GM12878 (cell line): ENCODE measurements around the gene PSME3IP1.

Experiments used
- ATF2 ChIP-seq: IDR thresholded peaks from 2 replicates; pipeline ENCODE4 v1.6.1; 2012; ENCODE audit warnings: low read length, inconsistent platforms
- CHD2 ChIP-seq: IDR thresholded peaks from 2 replicates; pipeline ENCODE4 v1.6.1; 2011; ENCODE audit warnings: low read depth, low read length, improper control_type of control experiment, borderline replicate concordance
- EGR1 ChIP-seq, 2 experiments: IDR thresholded peaks; 1 replicate in 1 of 2; 2 replicates in 1 of 2; pipeline ENCODE4 v1.6.1; 2011 to 2012; ENCODE audit warnings: low read depth in 2 of 2, low read length in 2 of 2, borderline replicate concordance in 1 of 2, mild to moderate bottlenecking in 1 of 2, moderate library complexity in 1 of 2
- FOXK2 ChIP-seq: fragments of 450-650 bp; IDR thresholded peaks from 2 replicates; pipeline ENCODE4 v1.6.1; 2017; ENCODE audit warnings: mild to moderate bottlenecking, moderate library complexity
- GABPA ChIP-seq: IDR thresholded peaks from 2 replicates; pipeline ENCODE4 v1.6.1; 2014; ENCODE audit warnings: antibody characterized with exemption, low read depth, mild to moderate bottlenecking, inconsistent platforms
- HCFC1 ChIP-seq: fragments of 150-350 bp; IDR thresholded peaks from 2 replicates; pipeline ENCODE4 v1.6.1; 2014; ENCODE audit warnings: low read length
- MXI1 ChIP-seq: fragments of 150-350 bp; IDR thresholded peaks from 2 replicates; pipeline ENCODE4 v1.6.1; 2011; ENCODE audit warnings: low read depth, mild to moderate bottlenecking, inconsistent platforms, low read length, improper control_type of control experiment
- POLR2A ChIP-seq: IDR thresholded peaks from 2 replicates; pipeline ENCODE4 v1.6.1; 2011; ENCODE audit warnings: low read depth, mild to moderate bottlenecking, low read length
- RELA ChIP-seq: fragments of 450-650 bp; IDR thresholded peaks from 2 replicates; pipeline ENCODE4 v1.8.0; 2014; ENCODE audit warnings: borderline replicate concordance; ENCODE audit not compliant: partially characterized antibody
- REST ChIP-seq: IDR thresholded peaks from 2 replicates; pipeline ENCODE4 v1.6.1; 2012; ENCODE audit warnings: mild to moderate bottlenecking, low read depth, low read length
- USF2 ChIP-seq: IDR thresholded peaks from 2 replicates; pipeline ENCODE4 v1.6.1; 2011; ENCODE audit warnings: low read depth, low read length, improper control_type of control experiment, borderline replicate concordance
- YY1 ChIP-seq: IDR thresholded peaks from 2 replicates; pipeline ENCODE4 v1.6.1; 2011; ENCODE audit warnings: low read depth, mild to moderate bottlenecking, low read length
- ZNF274 ChIP-seq: IDR thresholded peaks from one replicate; pipeline ENCODE4 v1.8.0; 2011; ENCODE audit not compliant: insufficient read length, insufficient read depth
- TF ChIP-seq, protein P1 (sequence below), 3 experiments: IDR thresholded peaks in 2 of 3; conservative IDR thresholded peaks in 1 of 3; 2 replicates each; pipeline ENCODE4 v1.5.1; 2011; ENCODE audit warnings: low read depth in 3 of 3, low read length in 3 of 3, mild to moderate bottlenecking in 3 of 3, control low read depth in 2 of 3, moderate library complexity in 2 of 3, inconsistent platforms in 1 of 3, mixed read lengths in 1 of 3; ENCODE audit not compliant: control insufficient read depth in 2 of 3, insufficient read depth in 1 of 3; ENCODE audit errors: extremely low read depth in 1 of 3

- TF ChIP-seq GABPA, result no peak
- no peak for TF ChIP-seq POLR2A
- no peak for TF ChIP-seq ZNF274
- no peak for TF ChIP-seq CHD2
- TF ChIP-seq, protein P1, sequence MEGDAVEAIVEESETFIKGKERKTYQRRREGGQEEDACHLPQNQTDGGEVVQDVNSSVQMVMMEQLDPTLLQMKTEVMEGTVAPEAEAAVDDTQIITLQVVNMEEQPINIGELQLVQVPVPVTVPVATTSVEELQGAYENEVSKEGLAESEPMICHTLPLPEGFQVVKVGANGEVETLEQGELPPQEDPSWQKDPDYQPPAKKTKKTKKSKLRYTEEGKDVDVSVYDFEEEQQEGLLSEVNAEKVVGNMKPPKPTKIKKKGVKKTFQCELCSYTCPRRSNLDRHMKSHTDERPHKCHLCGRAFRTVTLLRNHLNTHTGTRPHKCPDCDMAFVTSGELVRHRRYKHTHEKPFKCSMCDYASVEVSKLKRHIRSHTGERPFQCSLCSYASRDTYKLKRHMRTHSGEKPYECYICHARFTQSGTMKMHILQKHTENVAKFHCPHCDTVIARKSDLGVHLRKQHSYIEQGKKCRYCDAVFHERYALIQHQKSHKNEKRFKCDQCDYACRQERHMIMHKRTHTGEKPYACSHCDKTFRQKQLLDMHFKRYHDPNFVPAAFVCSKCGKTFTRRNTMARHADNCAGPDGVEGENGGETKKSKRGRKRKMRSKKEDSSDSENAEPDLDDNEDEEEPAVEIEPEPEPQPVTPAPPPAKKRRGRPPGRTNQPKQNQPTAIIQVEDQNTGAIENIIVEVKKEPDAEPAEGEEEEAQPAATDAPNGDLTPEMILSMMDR (IDR thresholded peaks at IDR 0.05 in 2 of 3, conservative IDR thresholded peaks at IDR 0.05 in 1 of 3; ENCODE audit: control insufficient read depth in 2 of 3, extremely low read depth in 1 of 3, insufficient read depth in 1 of 3, low read depth in 3 of 3, low read length in 3 of 3), result no peak
- TF ChIP-seq USF2, result no peak
- no peak for TF ChIP-seq HCFC1
- TF ChIP-seq MXI1, result no peak
- TF ChIP-seq REST, result no peak
- no peak for TF ChIP-seq ATF2
- no peak for TF ChIP-seq FOXK2
- TF ChIP-seq RELA, result no peak
- TF ChIP-seq EGR1 (IDR thresholded peaks at IDR 0.05; ENCODE audit: borderline replicate concordance in 1 of 2, low read depth in 2 of 2, low read length in 2 of 2), result no peak
- TF ChIP-seq YY1, result no peak
Observed at GRCh38 chr16:57179215-57179828, 6.5 kb downstream of the PSME3IP1 start.
